Nephron (organoid): ENCODE data around the gene IL21R.
A peak's percentile ranks its signal among the peaks of the same experiment; 100 is the strongest.

Source experiments
- H3K27ac Mint-ChIP-seq, 3 experiments: 2 replicates each; pipeline ENCODE4 v1.8.0; 2020; ENCODE audit warnings: mixed read lengths in 3 of 3, mild to moderate bottlenecking in 2 of 3, moderate library complexity in 1 of 3
- H3K27me3 Mint-ChIP-seq: 2 replicates; pipeline ENCODE4 v1.8.0; 2021; ENCODE audit warnings: low read depth, mild to moderate bottlenecking, moderate library complexity, mixed read lengths
- H3K36me3 Mint-ChIP-seq: 2 replicates; pipeline ENCODE4 v1.8.0; 2020; ENCODE audit warnings: low read depth, mixed read lengths
- H3K4me1 Mint-ChIP-seq: 2 replicates; pipeline ENCODE4 v1.8.0; 2020; ENCODE audit warnings: mixed read lengths
- H3K4me3 Mint-ChIP-seq, 3 experiments: 2 replicates each; pipeline ENCODE4 v1.8.0; 2020; ENCODE audit warnings: mild to moderate bottlenecking in 3 of 3, mixed read lengths in 3 of 3, moderate library complexity in 2 of 3
- H3K9me3 Mint-ChIP-seq: 2 replicates; pipeline ENCODE4 v1.8.0; 2020; ENCODE audit warnings: mixed read lengths
- CTCF ChIP-seq, 3 experiments: fragments of 200-600 bp; sonication (generic); IDR thresholded peaks; one replicate each; pipeline ENCODE4 v1.5.0; 2021; ENCODE audit warnings: antibody characterized with exemption in 3 of 3; ENCODE audit not compliant: unreplicated experiment in 3 of 3

Gene IL21R

DNA sequence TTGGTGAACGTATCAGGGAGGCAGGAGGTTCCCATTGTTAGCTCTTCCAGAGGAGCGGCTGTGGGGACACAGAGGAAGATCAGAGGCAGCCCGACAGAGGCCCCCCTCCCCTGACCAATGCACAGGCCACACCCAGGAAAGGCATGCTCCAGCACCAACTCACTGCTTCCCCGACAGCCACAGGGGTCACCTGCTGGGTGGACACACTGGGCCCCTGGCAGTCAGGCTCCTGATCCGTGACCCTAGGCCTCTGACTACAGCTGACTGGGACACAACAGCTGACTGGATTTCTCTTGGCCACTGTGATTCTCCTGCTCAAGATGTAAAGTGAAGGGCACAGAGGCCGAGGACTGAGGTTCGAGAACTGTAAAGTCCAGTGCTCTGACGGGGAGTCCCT, 63.5 kb downstream of the IL21R start:
- H3K4me3 Mint-ChIP-seq, result no peak overlapping the region
- H3K36me3 Mint-ChIP-seq, result peaks cover 64% of the 10 kb centered on the region
- peaks cover 7% of the 10 kb centered on the region for H3K4me1 Mint-ChIP-seq
- peak overlapping the region in 1 of 3 experiments; percentile 62 for H3K27ac Mint-ChIP-seq
- TF ChIP-seq CTCF (IDR thresholded peaks at IDR 0.05; ENCODE audit: unreplicated experiment in 3 of 3), result no peak
- H3K27me3 Mint-ChIP-seq, result no peaks in the 10 kb centered on the region
- no peaks in the 10 kb centered on the region for H3K9me3 Mint-ChIP-seq

- Mint-ChIP-seq H3K27ac (no peak overlapping the region), H3K4me3 (no peak overlapping the region), H3K36me3 (peaks cover 88% of the 10 kb centered on the region), H3K4me1 (no peaks in the 10 kb centered on the region), H3K27me3 (no peaks in the 10 kb centered on the region), H3K9me3 (no peaks in the 10 kb centered on the region)
- no peak for TF ChIP-seq CTCF (IDR thresholded peaks at IDR 0.05; ENCODE audit: unreplicated experiment in 3 of 3)
These were observed 67.1 kb downstream of the IL21R start for GRCh38 chr16:27468941-27469531.

- peaks cover 95% of the 10 kb centered on the region for H3K36me3 Mint-ChIP-seq
- H3K4me3 Mint-ChIP-seq, result no peak overlapping the region
- TF ChIP-seq CTCF (IDR thresholded peaks at IDR 0.05; ENCODE audit: unreplicated experiment in 3 of 3), result no peak
- H3K9me3 Mint-ChIP-seq, result no peaks in the 10 kb centered on the region
- H3K27ac Mint-ChIP-seq, result no peak overlapping the region
- H3K27me3 Mint-ChIP-seq, result no peaks in the 10 kb centered on the region
- no peaks in the 10 kb centered on the region for H3K4me1 Mint-ChIP-seq
These were observed 68.8 kb downstream of the IL21R start for GRCh38 chr16:27470567-27471431.

GRCh38 chr16:27471661-27472060, 69.7 kb downstream of the IL21R start:
- H3K9me3 Mint-ChIP-seq, result no peaks in the 10 kb centered on the region
- no peaks in the 10 kb centered on the region for H3K27me3 Mint-ChIP-seq
- H3K36me3 Mint-ChIP-seq, result peaks cover 91% of the 10 kb centered on the region
- no peak overlapping the region for H3K4me3 Mint-ChIP-seq
- no peaks in the 10 kb centered on the region for H3K4me1 Mint-ChIP-seq
- no peak for TF ChIP-seq CTCF (IDR thresholded peaks at IDR 0.05; ENCODE audit: unreplicated experiment in 3 of 3)
- H3K27ac Mint-ChIP-seq, result no peak overlapping the region

- no peaks in the 10 kb centered on the region for H3K27me3 Mint-ChIP-seq
- peaks cover 91% of the 10 kb centered on the region for H3K36me3 Mint-ChIP-seq
- H3K27ac Mint-ChIP-seq, result no peak overlapping the region
- no peak for TF ChIP-seq CTCF (IDR thresholded peaks at IDR 0.05; ENCODE audit: unreplicated experiment in 3 of 3)
- no peak overlapping the region for H3K4me3 Mint-ChIP-seq
- no peaks in the 10 kb centered on the region for H3K4me1 Mint-ChIP-seq
- H3K9me3 Mint-ChIP-seq, result no peaks in the 10 kb centered on the region
These were observed 70.4 kb downstream of the IL21R start for GRCh38 chr16:27472091-27473020.
